Psoas muscle (tissue), 8 donors: ENCODE measurements around the gene PTPRR. TPM values are rescaled to one million over a fixed set of nuclear protein-coding genes. Genes with fewer than 3 reads are reported as not detected.

Experiments used
- ATAC-seq, 4 donors: fragments of 200-7000 bp; cut with Tn5 transposase; one replicate each; pipeline ENCODE4 v1.9.1; 2020; ENCODE audit warnings: moderate library complexity in 3 of 4, mild to moderate bottlenecking in 2 of 4
- DNase-seq, 2 donors: peaks; one replicate each; pipeline ENCODE4 v3.0.0-alpha.2; 2020
- H3K27ac ChIP-seq: fragments of 200-600 bp; one replicate; pipeline ENCODE4 v1.8.0; 2022
- H3K27me3 ChIP-seq, 3 donors: fragments of 200-600 bp in 1 of 3; one replicate each; pipeline versions ENCODE4 v1.6.1 to v1.8.0; 2013 to 2022; ENCODE audit warnings: low read length in 2 of 3, mild to moderate bottlenecking in 2 of 3, moderate library complexity in 1 of 3; ENCODE audit not compliant: insufficient read depth in 3 of 3
- H3K36me3 ChIP-seq, 2 donors: fragments of 200-600 bp in 1 of 2; one replicate each; pipeline versions ENCODE4 v1.6.1 to v1.8.0; 2013 to 2022; ENCODE audit warnings: low read depth in 1 of 2, mild to moderate bottlenecking in 1 of 2, moderate library complexity in 1 of 2; ENCODE audit not compliant: insufficient read depth in 1 of 2
- H3K4me1 ChIP-seq: fragments of 200-600 bp; one replicate; pipeline ENCODE4 v1.8.0; 2022
- H3K4me3 ChIP-seq: fragments of 200-600 bp; one replicate; pipeline ENCODE4 v1.8.0; 2022; ENCODE audit warnings: mild to moderate bottlenecking
- H3K9me3 ChIP-seq: fragments of 200-600 bp; one replicate; pipeline ENCODE4 v1.8.0; 2022
- CTCF ChIP-seq: fragments of 200-600 bp; IDR thresholded peaks from one replicate; pipeline ENCODE4 v1.8.0; 2022; ENCODE audit warnings: antibody characterized with exemption
- WGBS, 3 donors: extraction: QIAGEN DNeasy Blood & Tissue Kit; methylation state at CpG; one replicate each; pipeline versions ENCODE4 v1.1.6 to v1.1.7; 2013; 5-methylcytosine and 5-hydroxymethylcytosine counted together
- intact Hi-C, 2 donors: fragments of 100-400 bp; cut with DNase I; formaldehyde crosslinking; loops; one replicate each; pipeline versions ENCODE4 v1.11.0 to v1.14.2; 2022
- polyA plus RNA-seq, 3 donors: library from polyadenylated mRNA; stranded (reverse); fragments of 200-250 nt; gene quantifications; one replicate each; pipeline ENCODE4 v1.2.3, GENCODE V29; 2013
- total RNA-seq, 4 donors: library from RNA; stranded (reverse); fragmentation: NEBNext Ultra II Directional in 2 of 4; extraction: Animal tissue kit (Norgen Biotek cat#: 25700) in 2 of 4; gene quantifications; one replicate each; pipeline versions ENCODE4 v1.2.1 to v1.2.4, GENCODE V29; 2021 to 2023
- donor health status: healthy with polysubstance abuse.
- donor health status: DM: no; HTN: no; CAD: no; lungs with moderate emphysema.
- donor health status: Bipolar disorder and iron deficiency.
- donor health status: healthy.
- donor health status: DM: yes; HTN: yes; CAD: no.
- donor health status: DM: no; HTN: no; CAD: no.
- donor health status: DM: no; HTN: no; CAD: no.
- donor health status: DM: yes; HTN: yes; CAD: no.

The PTPRR gene
- total and polyA plus RNA-seq, 7 donors = 0.08 to 0.35 (median 0.24) TPM

GRCh38 chr12:70663838-70664237 lies 256.7 kb downstream of the PTPRR start:
- intact Hi-C loops = no loop called here
- Histone ChIP-seq H3K27ac (no peak overlapping the region), H3K4me1 (no peaks in the 10 kb centered on the region), H3K9me3 (no peaks in the 10 kb centered on the region), H3K27me3 (no peaks in the 10 kb centered on the region), H3K4me3 (no peak overlapping the region), H3K36me3 (no peaks in the 10 kb centered on the region)
- WGBS, 3 donors = 83 to 97% (median 92%) methylated on average over 1 of the region's 1 CpG
- DNase-seq (no peak), ATAC-seq (no peak)
- no peak for TF ChIP-seq CTCF

- Histone ChIP-seq H3K9me3 (no peaks in the 10 kb centered on the region), H3K4me1 (no peaks in the 10 kb centered on the region), H3K27me3 (no peaks in the 10 kb centered on the region), H3K27ac (no peak overlapping the region), H3K4me3 (no peak overlapping the region), H3K36me3 (no peaks in the 10 kb centered on the region)
- WGBS, 3 donors = 23 to 24% (median 23%) methylated on average over 8 of the region's 8 CpGs
- ATAC-seq (no peak), DNase-seq (no peak)
- intact Hi-C loops = no loop called here
- no peak for TF ChIP-seq CTCF
Measured at GRCh38 chr12:70661466-70662161, 258.9 kb downstream of the PTPRR start.

GRCh38 chr12:70660620-70661219 lies 259.8 kb downstream of the PTPRR start:
- intact Hi-C loops = no loop called here
- Histone ChIP-seq H3K4me3 (no peak overlapping the region), H3K27me3 (no peaks in the 10 kb centered on the region), H3K27ac (no peak overlapping the region), H3K9me3 (no peaks in the 10 kb centered on the region), H3K36me3 (no peaks in the 10 kb centered on the region), H3K4me1 (no peaks in the 10 kb centered on the region)
- peak in 3 of 4 donors; percentile 34 to 53 (median 49) for ATAC-seq
- DNase-seq = no peak
- no peak for TF ChIP-seq CTCF
- WGBS, 3 donors = 73 to 83% (median 80%) methylated on average over 5 of the region's 5 CpGs

- WGBS, 3 donors = 95 to 99% (median 96%) methylated on average over 5 of the region's 5 CpGs
- Histone ChIP-seq H3K27ac (no peak overlapping the region), H3K27me3 (no peaks in the 10 kb centered on the region), H3K36me3 (no peaks in the 10 kb centered on the region), H3K9me3 (no peaks in the 10 kb centered on the region), H3K4me3 (no peak overlapping the region), H3K4me1 (no peaks in the 10 kb centered on the region)
- DNase-seq = no peak
- TF ChIP-seq CTCF = no peak
- intact Hi-C loops = no loop called here
- no peak for ATAC-seq
Measured at GRCh38 chr12:70660002-70660604, 260.4 kb downstream of the PTPRR start.
